Glomerular endothelial cell (primary cell): ENCODE results near the gene SPRTN. TPM values are rescaled to one million over a fixed set of nuclear protein-coding genes. Genes with fewer than 3 reads are reported as not detected.
"Not testable (repeated sequence)": the region's sequence is repeated elsewhere in the genome, so short reads cannot be mapped to it uniquely, and the experiment has no call there.

Source experiments
- DNase-seq: peaks from one replicate; pipeline ENCODE4 v3.0.0-alpha.2; 2011; ENCODE audit warnings: low read depth, low spot score; ENCODE audit errors: extremely low read depth
- total RNA-seq: library from RNA; depleted of rRNA; stranded (reverse); fragments of >200 nt; gene quantifications from 2 replicates; pipeline ENCODE4 v1.2.3, GENCODE V29; 2015

The SPRTN gene
- total RNA-seq, 1 donor from 2014 or later: 22.9 TPM

- no peak for DNase-seq
Observed at GRCh38 chr1:231335663-231336602, 2.2 kb upstream of the SPRTN start.

GRCh38 chr1:231337043-231337471 is 1.0 kb upstream of the SPRTN start:
- DNase-seq: no peak

DNA sequence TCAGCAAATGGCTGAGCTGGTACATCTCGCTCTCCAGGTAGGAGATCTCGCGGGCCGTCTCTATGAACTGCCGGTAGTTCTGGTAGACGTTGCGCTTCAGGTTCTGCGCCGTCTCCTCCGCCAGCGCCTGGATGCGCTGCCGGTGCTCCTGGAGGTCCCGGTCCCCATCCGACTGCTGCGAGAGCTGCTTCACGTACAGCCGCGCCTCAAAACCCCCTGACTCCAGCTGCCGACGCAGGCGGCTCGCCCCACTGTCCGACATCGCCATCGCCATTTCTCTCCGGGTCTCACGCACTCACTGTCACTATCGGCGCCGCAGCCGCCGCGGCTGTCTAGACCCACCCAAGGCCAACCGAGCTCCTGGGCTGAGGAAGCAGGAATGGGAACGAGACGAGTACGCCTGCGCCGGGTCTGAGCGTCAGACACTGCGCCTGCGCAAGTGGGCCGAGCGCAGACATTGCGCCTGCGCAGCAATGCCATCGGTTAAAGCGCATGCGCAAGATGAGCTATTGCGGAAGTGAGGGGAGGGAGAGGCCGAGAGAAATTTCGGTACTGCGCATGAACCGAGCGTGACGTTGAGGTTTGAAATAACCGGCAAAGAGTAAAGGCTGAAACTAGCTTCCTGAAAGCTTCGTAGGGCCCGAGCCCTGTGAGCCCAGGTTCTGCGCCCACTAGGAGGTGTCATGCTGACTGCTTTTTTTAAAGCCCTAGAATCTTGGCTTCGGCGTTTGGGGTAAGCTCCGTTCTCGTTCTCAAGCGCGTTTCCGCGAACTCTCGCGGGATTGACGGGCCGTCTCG is 422 bp upstream of the SPRTN start, which contains the start of gene EXOC8:
TSS of gene EXOC8 (minus strand) at position 381 of the 798 bp plus-strand sequence. CDS start at position 274, 107 bp downstream.
- peak; percentile 97 for DNase-seq

DNA sequence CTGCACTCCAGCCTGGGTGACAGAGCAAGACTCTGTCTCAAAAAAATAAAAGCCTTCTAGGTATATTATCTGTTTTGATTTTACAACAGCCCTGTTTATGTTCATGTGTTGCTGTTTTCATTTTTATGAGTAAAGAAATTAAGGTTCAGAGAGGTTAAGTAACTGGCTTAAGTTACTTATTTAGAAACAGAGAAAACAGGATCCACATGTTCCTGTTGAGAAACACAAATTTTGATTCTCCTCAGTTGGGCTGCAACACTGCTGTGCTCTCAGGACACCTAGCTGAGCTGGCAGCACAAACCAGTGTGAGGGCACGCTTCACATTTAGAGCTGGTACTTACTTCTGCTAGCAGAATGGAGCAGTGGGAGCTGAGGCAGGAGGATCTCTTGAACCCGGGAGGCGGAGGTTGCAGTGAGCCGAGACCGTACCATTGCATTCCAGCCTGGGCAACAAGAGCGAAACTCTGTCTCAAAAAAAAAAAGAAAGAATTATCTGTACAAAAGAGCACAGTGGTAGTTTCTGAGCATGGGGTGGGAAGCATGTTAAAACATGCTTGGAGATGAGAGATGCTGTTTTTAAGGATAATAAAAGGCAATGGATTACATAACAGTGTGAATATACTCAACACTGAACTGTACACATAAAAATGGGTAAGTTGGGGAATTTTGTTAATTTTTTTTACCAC is 2.4 kb downstream of the SPRTN start:
- no peak for DNase-seq

DNA sequence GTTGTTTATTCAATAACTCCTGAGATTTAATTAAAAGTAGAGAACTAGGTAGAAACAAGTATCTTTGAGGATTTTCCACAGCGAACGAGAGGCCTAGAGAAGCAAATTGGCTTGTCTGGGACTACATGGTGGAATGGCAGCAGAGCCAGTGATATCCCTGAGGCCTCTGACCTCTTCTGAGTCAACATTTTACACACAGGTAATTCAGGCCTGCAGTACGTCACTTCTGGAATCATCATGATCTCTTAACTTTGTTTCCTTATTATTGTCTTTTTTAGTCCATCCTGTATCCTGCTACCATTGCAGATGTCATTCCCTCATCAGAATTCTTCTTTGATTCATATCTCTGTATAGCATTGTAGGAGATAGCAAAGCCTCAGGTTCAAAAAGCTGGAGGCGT is 9.9 kb downstream of the SPRTN start:
- DNase-seq: no peak

GRCh38 chr1:231348442-231348841 is 10.3 kb downstream of the SPRTN start:
- DNase-seq: no peak

- DNase-seq: not testable (repeated sequence)
Observed at GRCh38 chr1:231348856-231349255, 10.8 kb downstream of the SPRTN start.

DNA sequence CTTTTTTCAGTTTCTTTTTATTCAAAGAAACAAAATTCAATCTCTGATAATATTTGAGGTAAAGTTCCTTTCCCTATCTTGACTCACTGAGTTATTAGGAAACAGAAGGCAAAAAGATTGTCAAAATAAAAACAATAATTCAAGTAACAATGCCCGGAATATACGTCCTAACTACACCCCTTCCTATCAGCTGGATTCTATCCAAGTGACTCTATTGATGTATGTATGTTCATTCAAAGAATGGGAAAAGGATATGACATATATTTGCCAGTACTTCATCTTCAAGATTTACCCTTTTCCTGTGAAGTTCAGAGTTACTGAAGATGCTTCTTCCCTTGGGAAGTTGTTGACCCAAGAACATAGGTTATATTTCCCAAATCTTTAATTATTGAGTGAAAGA is 13.7 kb downstream of the SPRTN start:
- peak; percentile 93 for DNase-seq

DNA sequence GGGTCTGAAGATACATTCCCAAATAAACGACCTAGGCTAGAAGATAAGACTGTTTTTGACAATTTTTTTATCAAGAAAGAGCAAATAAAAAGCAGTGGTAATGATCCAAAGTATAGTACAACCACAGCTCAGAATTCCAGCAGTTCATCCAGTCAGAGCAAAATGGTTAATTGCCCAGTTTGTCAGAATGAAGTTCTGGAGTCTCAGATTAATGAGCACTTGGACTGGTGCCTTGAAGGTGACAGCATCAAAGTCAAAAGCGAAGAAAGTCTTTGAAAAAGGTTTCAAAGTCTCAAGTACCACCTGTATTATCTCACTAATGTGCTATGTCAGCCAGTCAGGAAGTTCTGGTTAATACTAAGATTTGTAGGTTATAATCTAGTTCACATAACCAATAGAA is 15.0 kb downstream of the SPRTN start:
- no peak for DNase-seq

DNA sequence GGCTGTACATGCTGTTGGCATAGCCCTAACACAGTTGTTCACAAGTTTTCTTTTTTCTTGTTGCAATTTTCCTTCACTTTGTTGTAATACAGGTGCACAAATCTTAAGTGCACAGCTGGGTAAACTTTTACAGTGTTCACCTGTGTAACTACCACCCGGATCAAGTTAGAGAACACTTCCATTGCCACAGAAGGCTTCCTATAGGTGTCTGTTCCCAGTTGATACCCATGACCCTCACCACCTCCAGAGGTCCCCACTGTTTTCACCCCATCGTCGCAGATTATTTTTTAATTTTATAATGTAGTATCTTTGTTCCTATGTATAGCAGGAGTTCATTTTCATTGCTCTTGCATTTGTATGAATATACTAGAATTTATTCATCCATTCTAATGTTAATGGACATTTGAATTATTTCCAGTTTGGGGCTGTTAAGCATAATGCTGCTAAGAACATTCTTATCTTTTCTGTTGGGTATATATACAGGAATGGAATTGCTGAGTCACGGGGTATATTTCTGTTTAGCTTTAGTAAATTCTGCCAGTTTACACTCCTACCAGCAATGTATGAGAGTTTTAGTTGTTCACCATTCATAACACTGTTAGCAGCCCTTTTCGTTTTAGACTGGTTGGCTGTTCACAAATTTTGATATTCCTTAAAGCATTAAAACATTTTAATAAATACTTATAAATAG is 16.4 kb downstream of the SPRTN start:
- no peak for DNase-seq

- DNase-seq: no peak
Observed at GRCh38 chr1:231355171-231355570, 17.1 kb downstream of the SPRTN start.

DNA sequence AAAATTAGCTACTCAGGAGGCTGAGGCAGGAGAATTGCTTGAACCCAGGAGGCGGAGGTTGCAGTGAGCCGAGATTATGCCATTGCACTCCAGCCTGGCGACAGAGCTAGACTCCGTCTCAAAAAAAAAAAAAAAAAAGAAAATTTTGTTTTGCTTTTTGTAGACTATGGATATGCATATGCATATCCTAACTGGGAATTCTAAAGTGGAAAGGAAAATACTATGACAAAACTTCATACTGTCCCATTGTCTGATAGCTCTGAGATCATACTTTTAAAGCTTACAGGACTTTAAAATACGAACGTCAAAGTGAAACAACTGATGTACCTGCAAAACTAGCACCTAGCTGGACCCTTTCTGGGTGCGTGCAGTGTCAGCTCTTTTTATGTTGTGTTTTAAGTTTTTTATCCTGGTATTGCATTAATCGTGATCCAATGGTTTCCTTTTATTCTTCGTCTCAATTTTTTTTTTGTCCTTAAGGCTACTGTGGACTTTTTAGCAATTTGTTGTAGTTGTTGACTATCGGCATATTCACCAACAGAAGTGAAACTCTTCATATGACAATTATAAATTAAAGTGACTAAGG is 19.2 kb downstream of the SPRTN start:
- DNase-seq: no peak

DNA sequence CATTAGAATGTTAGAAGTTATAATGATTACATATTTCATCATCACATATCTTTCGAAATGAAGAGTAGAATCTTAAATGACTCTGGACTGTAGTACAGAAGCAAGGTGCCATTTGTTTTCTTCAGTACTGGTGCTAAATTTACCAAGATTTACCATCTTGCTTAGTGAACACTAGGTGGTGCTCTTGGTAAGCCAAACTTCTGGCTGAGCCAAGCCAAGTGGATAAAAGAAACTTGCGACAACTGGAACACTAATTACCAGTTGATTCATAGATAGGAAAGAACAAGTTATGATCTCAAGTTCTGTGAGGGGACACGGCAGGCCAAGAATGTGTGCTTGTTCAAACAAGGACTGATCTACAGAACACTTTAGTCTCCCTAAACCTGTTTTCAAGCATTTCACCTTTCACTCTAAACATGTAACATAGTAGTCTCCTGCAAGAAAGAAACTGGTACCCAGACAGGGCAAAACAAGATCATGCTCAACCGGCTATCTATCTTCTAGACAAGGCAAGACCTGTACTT is 19.8 kb downstream of the SPRTN start:
- peak; percentile 63 for DNase-seq

GRCh38 chr1:231359113-231359512 is 21.0 kb downstream of the SPRTN start:
- DNase-seq: no peak

DNA sequence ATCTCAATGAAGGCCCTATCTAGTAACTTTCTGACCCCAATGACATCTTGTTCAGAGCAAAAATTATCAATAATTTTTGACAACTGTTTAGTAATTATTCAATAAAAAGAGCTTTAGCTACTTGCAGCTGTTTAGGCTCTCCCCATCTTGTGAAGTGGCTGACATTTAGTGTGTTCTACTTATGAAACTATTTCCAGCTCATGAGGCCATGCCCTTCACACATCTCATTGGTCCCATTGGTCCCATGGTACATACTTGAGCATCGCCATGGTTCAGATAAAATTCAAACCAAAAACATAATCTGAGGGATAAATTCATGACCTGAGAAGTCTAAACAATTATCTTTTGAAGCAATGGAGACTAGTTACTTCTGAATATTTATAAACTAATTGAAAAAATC is 24.2 kb downstream of the SPRTN start:
- DNase-seq: no peak

- DNase-seq: no peak
Observed at GRCh38 chr1:231363624-231364023, 25.5 kb downstream of the SPRTN start.

GRCh38 chr1:231364192-231364591 is 26.1 kb downstream of the SPRTN start:
- no peak for DNase-seq

DNA sequence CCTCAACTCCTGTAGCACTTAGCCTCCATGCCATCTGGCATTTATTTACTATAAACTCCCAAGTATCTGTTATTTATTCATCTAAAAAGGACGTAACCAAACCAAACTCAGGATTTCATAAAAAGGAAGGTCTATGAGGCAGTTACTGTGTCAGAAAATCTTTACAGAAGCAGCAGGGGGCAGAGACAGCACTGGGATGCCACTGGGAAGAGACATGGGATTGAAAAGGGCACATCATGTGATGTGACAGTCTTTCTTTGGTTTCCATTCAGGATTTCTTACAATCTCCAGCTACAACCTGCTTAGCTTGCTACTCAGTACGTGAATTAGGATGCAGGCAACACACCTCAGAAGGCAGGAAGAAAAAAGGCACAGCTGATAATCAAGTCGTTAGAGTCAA is 31.2 kb downstream of the SPRTN start:
- DNase-seq: no peak

DNA sequence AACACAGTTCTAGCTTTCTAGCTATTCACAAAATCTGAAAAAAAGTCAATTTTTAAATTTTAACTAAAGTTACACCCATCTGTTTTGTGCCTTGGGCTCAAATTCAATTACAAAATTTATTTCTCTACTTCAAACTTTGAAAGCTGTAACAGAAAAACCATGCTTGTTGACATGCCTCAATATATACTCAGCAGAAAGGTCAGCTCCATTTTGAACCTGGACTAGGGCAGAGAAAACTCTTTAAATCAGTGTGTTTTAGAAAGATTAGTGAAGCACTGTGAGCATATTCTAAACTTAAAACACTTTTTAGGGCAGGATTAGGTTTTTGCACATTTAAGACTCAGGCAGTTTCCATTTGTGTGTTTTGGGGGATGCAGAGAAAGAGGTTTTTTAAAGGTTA is 34.4 kb downstream of the SPRTN start:
- no peak for DNase-seq

DNA sequence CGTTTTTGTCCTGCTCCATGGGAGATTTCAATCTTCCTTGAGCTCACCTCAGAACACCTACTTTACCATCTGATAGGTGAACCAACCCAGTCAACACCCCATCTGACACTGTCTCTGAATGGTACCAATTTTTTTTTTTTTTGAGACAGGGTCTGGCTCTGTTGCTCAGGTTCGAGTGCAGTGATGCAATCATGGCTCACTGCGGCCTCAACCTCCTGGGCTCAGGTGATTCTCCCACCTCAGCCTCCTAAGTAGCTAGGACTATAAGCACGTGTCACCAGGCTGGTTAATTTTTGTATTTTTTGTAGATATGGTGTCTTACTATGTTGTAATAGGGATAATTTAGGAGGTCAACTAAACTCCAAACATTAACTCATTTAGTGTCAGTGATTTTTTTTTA is 36.3 kb downstream of the SPRTN start:
- no peak for DNase-seq
